Stomach (tissue), 4 donors: ENCODE data around the gene KLHDC8B.

Experiments
- CTCF ChIP-seq, 7 experiments: fragments of 450-650 bp in 4 of 7; fragments of 200-600 bp in 3 of 7; sonication (generic) in 3 of 7; IDR thresholded peaks; one replicate each; pipeline ENCODE4 v1.5.1; 2016 to 2019; ENCODE audit warnings: antibody characterized with exemption in 7 of 7, control low read depth in 2 of 7, mild to moderate bottlenecking in 1 of 7
- EP300 ChIP-seq: sonication (generic); formaldehyde crosslinking; IDR thresholded peaks from one replicate; pipeline ENCODE4 v1.6.1; 2017; ENCODE audit warnings: antibody characterized with exemption
- POLR2A ChIP-seq, 4 donors: fragments of 450-650 bp; IDR thresholded peaks; one replicate each; pipeline ENCODE4 v1.6.1; 2016; ENCODE audit warnings: antibody characterized with exemption in 4 of 4, control low read depth in 2 of 4, mild to moderate bottlenecking in 1 of 4, moderate library complexity in 1 of 4
- POLR2AphosphoS5 ChIP-seq, 3 donors: sonication (generic); formaldehyde crosslinking; IDR thresholded peaks; one replicate each; pipeline ENCODE4 v1.6.1; 2016; ENCODE audit warnings: antibody characterized with exemption in 3 of 3

- TF ChIP-seq CTCF (IDR thresholded peaks at IDR 0.05) (no peak), POLR2A (IDR thresholded peaks at IDR 0.05) (no peak), POLR2AphosphoS5 (IDR thresholded peaks at IDR 0.05) (no peak), EP300 (no peak)
Observed at GRCh38 chr3:49131576-49131975, 39.8 kb upstream of the KLHDC8B start.
